HG03064 (cell line): ENCODE results near the gene ENKD1.

Source experiments
- ATAC-seq: cut with Tn5 transposase; IDR thresholded peaks from one replicate; pipeline ENCODE4 v1.9.1; 2021; ENCODE audit warnings: low read depth; ENCODE audit not compliant: unreplicated experiment

The ENKD1 gene

GRCh38 chr16:67679935-67680897 lies 13.7 kb upstream of the ENKD1 start:
- no peak for ATAC-seq

DNA sequence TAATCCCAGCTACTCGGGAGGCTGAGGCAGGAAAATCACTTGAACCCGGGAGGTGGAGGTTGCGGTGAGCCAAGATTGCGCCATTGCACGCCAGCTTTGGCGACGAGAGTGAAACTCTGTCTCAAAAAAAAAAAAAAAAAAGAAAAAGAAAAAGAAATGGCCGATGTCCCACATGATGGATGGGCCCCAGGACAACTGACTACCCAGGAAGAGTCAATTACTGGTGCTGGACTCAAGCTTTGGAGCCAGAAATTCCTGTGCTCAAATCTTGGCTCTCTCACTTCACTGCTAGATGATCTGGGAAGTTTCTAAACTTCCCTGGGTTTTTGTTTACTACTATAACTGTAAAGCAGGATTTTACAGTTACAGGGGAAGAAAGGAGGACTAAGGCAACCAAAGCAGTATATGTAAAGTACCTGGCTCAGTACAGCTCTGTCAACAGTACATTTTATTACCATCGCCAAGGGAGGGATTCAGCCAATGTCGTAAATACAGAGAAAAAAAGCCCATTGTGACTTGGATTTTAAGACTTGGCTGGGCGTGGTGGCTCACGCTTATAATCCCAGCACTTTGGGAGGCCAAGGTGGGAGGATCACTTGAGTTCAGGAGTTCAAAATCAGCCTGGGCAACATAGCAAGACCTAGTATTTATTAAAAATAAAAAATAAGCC lies 11.9 kb upstream of the ENKD1 start:
- ATAC-seq: no peak

DNA sequence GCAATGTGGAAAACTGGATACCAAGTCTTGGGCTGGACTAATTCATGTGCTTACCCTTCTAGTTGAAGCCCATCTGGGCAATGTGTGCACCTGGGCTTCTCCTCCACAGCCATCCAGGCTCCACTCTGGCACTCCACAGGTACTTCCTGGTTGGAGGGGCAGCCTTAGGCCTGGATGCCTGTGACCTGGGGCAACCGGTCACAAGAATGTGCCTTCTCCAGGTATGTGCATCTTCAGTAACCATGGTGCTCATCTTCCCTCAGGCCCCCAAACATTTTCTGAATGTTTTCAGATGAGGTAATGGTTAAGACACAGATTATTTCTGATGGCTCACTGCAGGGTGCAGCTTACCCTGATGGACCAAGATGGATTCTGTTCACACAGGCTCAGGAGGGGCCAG lies 11.2 kb upstream of the ENKD1 start:
- ATAC-seq: no peak

DNA sequence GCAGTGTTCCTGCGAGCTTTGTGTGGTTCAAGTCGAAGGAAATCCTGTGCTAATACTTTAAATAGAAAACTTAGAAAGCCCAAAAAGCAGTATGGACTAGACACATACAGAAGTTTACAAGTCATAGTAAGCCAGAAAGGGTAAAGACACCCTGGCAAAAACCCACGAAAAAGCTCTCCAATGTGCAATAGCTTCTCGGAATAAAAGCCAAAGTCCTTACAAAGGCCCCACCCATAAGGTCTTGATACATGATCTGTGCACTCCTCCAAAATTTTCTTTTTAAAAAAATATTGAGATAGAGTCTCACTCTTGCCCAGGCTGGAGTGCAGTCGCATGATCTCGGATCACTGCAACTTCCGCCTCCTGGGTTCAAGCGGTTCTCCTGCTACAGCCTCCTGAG lies 10.4 kb upstream of the ENKD1 start:
- ATAC-seq: no peak

- no peak for ATAC-seq
Observed at GRCh38 chr16:67676516-67676915, 10.0 kb upstream of the ENKD1 start.

DNA sequence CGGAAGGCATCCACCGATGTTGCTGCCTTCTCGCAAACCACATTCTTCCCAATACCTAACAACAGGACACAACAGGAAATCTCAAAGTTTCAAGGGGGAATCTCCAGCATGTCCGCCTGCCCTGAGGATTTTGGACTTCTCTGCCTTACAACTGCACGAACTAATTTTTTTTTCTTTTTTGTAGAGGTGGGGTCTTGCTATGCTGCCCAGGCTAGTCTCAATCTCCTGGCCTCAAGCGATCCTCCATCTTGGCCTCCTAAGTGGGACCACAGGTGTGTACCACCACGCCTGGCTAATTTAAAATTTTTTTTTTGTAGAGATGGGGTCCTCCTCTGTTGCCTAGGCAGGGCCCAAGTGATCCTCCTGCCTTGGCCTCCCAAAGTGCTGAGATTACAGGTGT lies 9.4 kb upstream of the ENKD1 start:
- ATAC-seq: no peak

DNA sequence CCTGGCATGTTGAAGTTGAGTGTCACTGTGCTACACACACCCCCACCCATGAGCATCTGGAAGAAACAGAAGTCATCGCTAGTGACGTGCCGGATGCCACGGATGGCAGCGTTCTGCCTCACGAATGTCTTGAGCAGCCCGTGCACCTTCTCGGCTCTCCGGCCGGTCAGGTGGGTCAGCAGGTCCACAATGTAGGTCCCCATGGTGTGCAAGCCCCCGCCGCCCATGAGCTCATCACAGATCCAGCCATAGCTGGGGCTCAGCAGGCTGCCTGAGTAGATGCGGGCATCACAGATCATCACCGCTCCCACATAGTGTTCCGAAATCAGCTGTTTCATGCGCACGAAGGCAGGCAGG lies 9.0 kb upstream of the ENKD1 start:
- no peak for ATAC-seq

- ATAC-seq: no peak
Observed at GRCh38 chr16:67674851-67675578, 8.5 kb upstream of the ENKD1 start.

- ATAC-seq: no peak
Observed at GRCh38 chr16:67673712-67674580, 7.4 kb upstream of the ENKD1 start.

- ATAC-seq: no peak
Observed at GRCh38 chr16:67672739-67673662, 6.5 kb upstream of the ENKD1 start.

GRCh38 chr16:67672306-67672705 lies 5.8 kb upstream of the ENKD1 start:
- no peak for ATAC-seq

DNA sequence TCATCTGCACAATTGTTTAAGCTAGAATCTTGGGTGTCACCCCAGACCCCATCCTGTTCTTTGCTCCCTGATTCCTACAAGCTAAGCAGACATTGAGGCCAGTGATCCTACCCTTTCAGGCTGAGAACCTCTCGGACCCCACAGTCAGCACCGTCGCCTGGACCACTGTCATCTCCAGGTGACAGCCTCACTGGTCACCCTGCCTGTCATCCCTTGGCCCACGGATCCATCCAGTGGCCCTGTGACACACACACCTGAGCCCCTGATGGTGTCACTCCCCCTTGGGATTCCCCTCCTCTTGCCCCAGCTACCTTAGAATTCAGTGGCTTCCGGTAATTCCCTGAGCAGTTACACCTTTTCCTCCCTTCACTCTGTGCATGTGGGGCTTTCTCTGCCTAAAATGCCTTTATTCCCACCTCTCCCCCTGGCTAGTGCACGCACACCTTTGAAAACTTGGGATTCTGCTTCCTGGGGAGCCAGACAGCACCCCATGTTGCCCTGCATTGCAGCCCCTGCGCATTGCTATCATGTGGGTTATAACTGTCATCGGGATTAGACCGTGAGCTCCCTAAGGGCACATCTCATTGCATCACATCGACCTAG lies 3.0 kb upstream of the ENKD1 start:
- no peak for ATAC-seq

DNA sequence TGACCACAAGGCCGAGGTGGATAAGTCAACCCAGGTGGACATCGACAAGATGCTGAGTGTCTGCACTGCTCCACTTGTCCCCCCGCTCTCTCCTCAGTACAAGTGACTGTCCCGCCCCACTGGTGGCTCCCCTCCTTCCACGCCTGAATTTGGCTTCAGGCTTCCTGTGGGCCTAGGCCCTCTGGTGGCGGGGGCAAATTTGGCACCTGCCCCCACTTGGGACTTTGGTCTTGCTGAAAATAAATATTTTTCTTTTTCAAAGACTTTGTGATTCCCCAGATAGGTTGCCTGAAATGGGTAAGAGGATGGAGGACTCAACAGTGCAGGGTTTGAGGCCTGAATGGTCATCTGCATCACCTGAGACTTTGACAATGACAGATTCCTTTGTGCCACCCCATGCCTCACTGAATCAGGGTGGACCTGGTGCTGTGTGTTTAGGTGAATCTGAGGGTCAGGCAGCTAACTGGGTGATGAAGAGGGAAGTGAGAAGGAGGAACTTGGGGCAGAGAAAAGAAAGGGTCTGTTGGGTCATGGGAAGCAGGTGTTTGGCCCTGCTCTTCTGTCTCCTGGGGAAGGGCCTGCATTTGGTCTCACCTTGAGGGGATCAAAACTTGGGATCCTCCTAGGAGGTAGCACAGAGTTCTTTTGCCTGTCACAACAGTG lies 2.1 kb upstream of the ENKD1 start:
- ATAC-seq: no peak

DNA sequence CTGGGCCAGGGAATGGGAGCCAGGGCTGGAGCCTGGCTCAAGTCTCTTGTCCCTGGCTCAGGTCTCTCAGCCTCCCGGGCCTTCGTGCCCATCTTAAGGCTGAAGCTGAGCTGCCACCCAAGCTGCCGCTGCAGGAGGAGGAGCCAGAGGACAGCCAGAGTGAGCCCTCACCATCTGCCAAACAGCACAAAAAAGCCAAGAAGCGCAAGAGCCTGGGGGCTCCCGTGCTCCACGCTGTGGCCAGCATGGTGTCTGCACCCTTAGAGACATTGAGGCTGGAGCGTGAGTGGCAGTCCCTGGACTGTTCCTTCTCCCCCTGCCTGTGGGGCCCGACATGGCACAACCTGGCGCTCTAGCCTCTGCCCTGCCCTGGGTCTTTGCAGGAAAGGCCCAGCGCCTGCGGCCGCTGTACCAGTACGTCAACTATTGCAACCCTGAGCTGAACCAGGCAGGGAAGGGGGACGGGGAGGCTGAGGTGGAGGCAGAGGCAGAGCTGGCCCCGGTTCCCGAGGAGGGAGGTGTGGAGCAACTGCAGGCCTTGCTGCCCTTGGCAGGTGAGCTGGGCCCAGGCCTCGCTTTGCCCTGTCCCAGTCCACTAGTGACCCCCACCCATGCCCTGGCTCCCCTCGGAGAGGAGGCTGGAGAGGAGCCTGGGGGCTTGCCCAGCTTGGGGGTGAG lies 1.4 kb upstream of the ENKD1 start:
- peak; percentile 57 for ATAC-seq

GRCh38 chr16:67667453-67667816 lies 885 bp upstream of the ENKD1 start:
- ATAC-seq: no peak

DNA sequence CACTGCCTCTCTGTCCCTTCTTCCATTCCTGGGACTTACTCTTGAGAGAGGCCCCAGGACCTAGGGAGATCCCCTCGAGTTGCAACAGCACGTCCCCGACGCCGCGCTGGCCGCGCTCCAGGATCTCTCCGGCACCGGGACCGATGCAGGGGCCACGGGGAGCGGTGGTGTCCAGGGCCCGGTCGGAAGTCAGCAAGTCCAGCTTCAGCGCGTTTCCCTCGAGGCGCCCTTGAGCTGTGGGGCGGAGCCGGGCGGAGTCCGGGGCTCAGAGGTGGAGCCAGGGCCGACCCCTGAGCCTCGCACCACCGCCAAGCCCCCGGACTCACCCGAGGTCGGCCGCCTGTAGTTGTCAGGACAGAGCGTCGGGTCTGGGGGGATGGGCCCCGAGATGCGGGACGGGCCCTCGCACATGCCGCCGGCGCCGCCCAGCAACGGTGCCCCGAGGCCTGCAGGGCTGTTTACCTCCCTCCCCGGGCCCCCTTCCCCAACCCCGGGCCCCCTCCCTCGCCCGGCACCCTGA lies 458 bp downstream of the ENKD1 start:
- ATAC-seq: no peak

- no peak for ATAC-seq
Observed at GRCh38 chr16:67665598-67665997, 952 bp downstream of the ENKD1 start.

DNA sequence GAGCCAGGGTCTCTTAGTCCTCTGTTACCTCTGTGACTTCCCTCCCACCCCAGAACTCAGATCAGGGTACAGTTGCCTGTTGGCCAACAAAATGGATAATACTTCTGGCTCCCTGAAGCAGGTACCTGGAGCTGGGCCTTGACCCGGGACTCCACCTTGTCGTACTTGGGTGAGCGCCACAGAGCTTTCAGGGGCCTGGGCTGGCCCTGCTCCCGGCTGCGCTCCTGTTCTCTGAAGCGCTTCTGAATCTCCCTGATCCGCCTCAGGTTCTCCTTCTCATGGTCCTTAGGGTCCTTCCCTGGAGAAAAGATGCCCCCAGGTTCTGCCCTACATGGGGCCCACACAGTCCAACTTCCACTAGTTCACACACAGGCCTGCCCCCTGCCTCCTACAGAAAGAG lies 1.7 kb downstream of the ENKD1 start:
- no peak for ATAC-seq
